HepG2 (cell line): ENCODE data around the gene THADA. TPM values are rescaled to one million over a fixed set of nuclear protein-coding genes. Genes with fewer than 3 reads are reported as not detected.

ENCODE experiments used
- ATAC-seq: fragments of 200-7000 bp; cut with Tn5 transposase; 3 replicates; pipeline ENCODE4 v1.9.1; 2020; ENCODE audit warnings: mild to moderate bottlenecking, moderate library complexity
- BruUV-seq: library from RNA; stranded (reverse); fragments of 400-500 nt; replicated peaks from 2 replicates; lab custom pipeline; 2021; lab: Mats Ljungman, UMichigan
- CTCF ChIA-PET: fragments of 300-600 bp; formaldehyde crosslinking; extraction: SDS; loops from one replicate; lab custom pipeline; 2021; ENCODE audit warnings: low total read pairs, inconsistent platforms, low intra/inter-chr PET ratio; lab: Yijun Ruan, JAX
- POLR2A ChIA-PET: fragments of 350-600 bp; sonication (Branson Sonifier 250); formaldehyde crosslinking; loops from one replicate; lab custom pipeline; 2020; ENCODE audit warnings: antibody characterized with exemption, inconsistent platforms; lab: Yijun Ruan, JAX
- DNase-seq: peaks from one replicate; pipeline ENCODE4 v3.0.0-alpha.2; 2015; ENCODE audit warnings: low spot score
- FAIRE-seq: peaks from 3 replicates; lab custom pipeline; 2011; peaks lifted over from hg19 to GRCh38; lab: Jason Lieb, UNC
- H2AFZ ChIP-seq: one replicate; pipeline ENCODE4 v1.6.1; 2011; ENCODE audit warnings: low read length, inconsistent platforms
- H3K27ac ChIP-seq: fragments of 300-600 bp; 3 replicates; pipeline ENCODE4 v1.8.0; 2011; ENCODE audit warnings: mixed run types, mild to moderate bottlenecking, mixed read lengths, low read length, inconsistent platforms; ENCODE audit not compliant: insufficient read depth; ENCODE audit errors: extremely low read length
- H3K27me3 ChIP-seq, 2 experiments: fragments of 200-600 bp in 1 of 2; 2 replicates in 1 of 2; 3 replicates in 1 of 2; pipeline versions ENCODE4 v1.6.0 to v1.8.0; 2011; ENCODE audit warnings: low read length in 2 of 2, mild to moderate bottlenecking in 2 of 2, moderate library complexity in 2 of 2, inconsistent platforms in 1 of 2; ENCODE audit not compliant: insufficient read depth in 2 of 2, control insufficient read depth in 1 of 2
- H3K36me3 ChIP-seq, 2 experiments: fragments of 200-600 bp in 1 of 2; replicated peaks in 1 of 2; 2 replicates in 1 of 2; 3 replicates in 1 of 2; pipeline versions ENCODE4 v1.5.1 to v1.8.0; 2011; ENCODE audit warnings: low read length in 2 of 2, inconsistent platforms in 1 of 2; ENCODE audit not compliant: insufficient read depth in 2 of 2, control insufficient read depth in 1 of 2
- H3K4me1 ChIP-seq: 2 replicates; pipeline ENCODE4 v1.5.1; 2012; ENCODE audit warnings: low read length, inconsistent platforms; ENCODE audit not compliant: insufficient read depth
- H3K4me2 ChIP-seq: 2 replicates; pipeline ENCODE4 v1.6.0; 2011; ENCODE audit warnings: low read depth, low read length, inconsistent platforms
- H3K4me3 ChIP-seq, 3 experiments: fragments of 200-600 bp in 1 of 3; sonication (generic), shearing (Covaris generic) in 1 of 3; replicated peaks in 1 of 3; 2 replicates each; pipeline ENCODE4 v1.5.1; 2011 to 2016; ENCODE audit warnings: low read length in 3 of 3, inconsistent platforms in 2 of 3, low read depth in 2 of 3, mild to moderate bottlenecking in 2 of 3, control low read depth in 1 of 3, mixed read lengths in 1 of 3; ENCODE audit not compliant: insufficient read depth in 1 of 3
- H3K79me2 ChIP-seq: one replicate; pipeline ENCODE4 v1.6.1; 2011; ENCODE audit warnings: low read length, inconsistent platforms; ENCODE audit not compliant: insufficient read depth
- H3K9ac ChIP-seq: 2 replicates; pipeline ENCODE4 v1.6.0; 2011; ENCODE audit warnings: mild to moderate bottlenecking, low read depth, low read length, inconsistent platforms; ENCODE audit not compliant: insufficient read depth
- H3K9me3 ChIP-seq: 2 replicates; pipeline ENCODE4 v1.5.1; 2012; ENCODE audit warnings: mild to moderate bottlenecking, low read length
- H4K20me1 ChIP-seq: 2 replicates; pipeline ENCODE4 v1.6.0; 2011; ENCODE audit warnings: inconsistent platforms, mild to moderate bottlenecking, low read length, moderate library complexity; ENCODE audit not compliant: insufficient read depth
- MED13 ChIP-seq: sonication (generic); formaldehyde crosslinking; IDR thresholded peaks from 2 replicates; pipeline ENCODE4 v1.5.0; 2020; ENCODE audit warnings: missing genetic modification reagents
- PPARG ChIP-seq: conservative IDR thresholded peaks from 2 replicates; pipeline ENCODE4 v1.6.1; 2016; ENCODE audit warnings: missing biosample characterization, missing genetic modification reagents
- SALL2 ChIP-seq: sonication (generic); formaldehyde crosslinking; IDR thresholded peaks from 2 replicates; pipeline ENCODE4 v1.8.1; 2023; ENCODE audit warnings: mild to moderate bottlenecking, missing genetic modification reagents, inconsistent platforms
- SRSF4 ChIP-seq: fragments of 200-400 bp; formaldehyde crosslinking; IDR thresholded peaks from one replicate; pipeline ENCODE4 v1.6.1; 2018; ENCODE audit warnings: mild to moderate bottlenecking, low read depth, low read length, moderate library complexity; ENCODE audit not compliant: poor library complexity, severe bottlenecking
- ZNF333 ChIP-seq: sonication (generic); formaldehyde crosslinking; IDR thresholded peaks from 2 replicates; pipeline ENCODE4 v1.4.0; 2020; ENCODE audit warnings: mild to moderate bottlenecking, missing genetic modification reagents, borderline replicate concordance
- ZNF572 ChIP-seq: sonication (generic); formaldehyde crosslinking; IDR thresholded peaks from 2 replicates; pipeline ENCODE4 v1.5.1; 2020; ENCODE audit warnings: mild to moderate bottlenecking, missing genetic modification reagents
- ZNF724P ChIP-seq: sonication (generic); formaldehyde crosslinking; IDR thresholded peaks from 2 replicates; pipeline ENCODE4 v1.8.0; 2022; ENCODE audit warnings: missing genetic modification reagents, borderline replicate concordance
- WGBS: methylation state at CpG from one replicate; pipeline ENCODE4 v1.1.6; 2017; ENCODE audit warnings: low lambda C conversion rate; 5-methylcytosine and 5-hydroxymethylcytosine counted together
- in situ Hi-C: cut with HindIII; loops from 2 replicates; pipeline ENCODE4 v1.10.0; 2017; ENCODE audit warnings: low pct_unique_long_range_greater_than_20kb; ENCODE audit not compliant: extremely low pct_ligation_motif_present
- intact Hi-C: fragments of 100-400 bp; cut with micrococcal nuclease; formaldehyde crosslinking; loops from one replicate; pipeline ENCODE4 v1.10.0; 2022; ENCODE audit not compliant: unreplicated experiment
- polyA plus RNA-seq, 8 experiments: library from polyadenylated mRNA; depleted of rRNA in 3 of 8; stranded (reverse) in 7 of 8; unstranded in 1 of 8; fragments of >200 nt; fragmentation: Illumina TruSeq in 4 of 8; extraction: Trizol in 4 of 8; gene quantifications; 2 replicates each; pipeline versions ENCODE4 v1.2.1 to v1.2.3, GENCODE V29; 2011 to 2016; ENCODE audit warnings: low read depth in 4 of 8, missing spikeins in 1 of 8, mixed read lengths in 1 of 8; ENCODE audit not compliant: insufficient read depth in 1 of 8
- total RNA-seq, 5 experiments: library from RNA; depleted of rRNA; stranded (reverse); fragments of >200 nt; fragmentation: Illumina TruSeq; extraction: Trizol; gene quantifications; 2 replicates each; pipeline ENCODE4 v1.2.3, GENCODE V29; 2016; ENCODE audit warnings: low read depth in 1 of 5
- TF ChIP-seq, protein P1 (sequence below): sonication (generic); formaldehyde crosslinking; IDR thresholded peaks from 2 replicates; pipeline ENCODE4 v1.8.1; 2023; ENCODE audit warnings: mild to moderate bottlenecking, missing genetic modification reagents

Gene THADA
- total and polyA plus RNA-seq, 2 of the 13 experiments (the other 11 are each of a cell fraction or from before 2014, with no cell fraction given): 12.7 to 21.7 TPM

GRCh38 chr2:43622931-43623451 is 27.2 kb upstream of the THADA start:
- ATAC-seq (no peak), FAIRE-seq (no peak), DNase-seq (no peak)
- Histone ChIP-seq H3K4me2 (no peak overlapping the region), H4K20me1 (no peaks in the 10 kb centered on the region), H3K9me3 (no peaks in the 10 kb centered on the region), H2AFZ (no peak overlapping the region), H3K4me1 (no peaks in the 10 kb centered on the region), H3K27ac (no peak overlapping the region), H3K9ac (no peak overlapping the region), H3K36me3 (no peaks in the 10 kb centered on the region), H3K4me3 (no peak overlapping the region), H3K79me2 (no peaks in the 10 kb centered on the region), H3K27me3 (peaks cover 0 to 7% of the 10 kb centered on the region in 2 experiments; a peak in 2 of 5 replicates)
- ChIA-PET CTCF (no interaction called here), POLR2A (interaction anchor here (0.8 kb wide), 1 partner anchor 14 kb away, joined by 4 read pairs; no protein-coding TSS in a partner anchor)
- WGBS: 14% methylated on average over 6 of the region's 6 CpGs
- BruUV-seq: no TSS peak
- TF ChIP-seq SALL2 (CRISPR knock-in tag): no peak
- TF ChIP-seq ZNF724P (CRISPR knock-in tag): no peak
- no peak for TF ChIP-seq PPARG (CRISPR knock-in tag)
- no peak for TF ChIP-seq ZNF333 (CRISPR knock-in tag)
- TF ChIP-seq SRSF4: no peak
- TF ChIP-seq, protein P1, sequence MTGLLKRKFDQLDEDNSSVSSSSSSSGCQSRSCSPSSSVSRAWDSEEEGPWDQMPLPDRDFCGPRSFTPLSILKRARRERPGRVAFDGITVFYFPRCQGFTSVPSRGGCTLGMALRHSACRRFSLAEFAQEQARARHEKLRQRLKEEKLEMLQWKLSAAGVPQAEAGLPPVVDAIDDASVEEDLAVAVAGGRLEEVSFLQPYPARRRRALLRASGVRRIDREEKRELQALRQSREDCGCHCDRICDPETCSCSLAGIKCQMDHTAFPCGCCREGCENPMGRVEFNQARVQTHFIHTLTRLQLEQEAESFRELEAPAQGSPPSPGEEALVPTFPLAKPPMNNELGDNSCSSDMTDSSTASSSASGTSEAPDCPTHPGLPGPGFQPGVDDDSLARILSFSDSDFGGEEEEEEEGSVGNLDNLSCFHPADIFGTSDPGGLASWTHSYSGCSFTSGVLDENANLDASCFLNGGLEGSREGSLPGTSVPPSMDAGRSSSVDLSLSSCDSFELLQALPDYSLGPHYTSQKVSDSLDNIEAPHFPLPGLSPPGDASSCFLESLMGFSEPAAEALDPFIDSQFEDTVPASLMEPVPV (CRISPR knock-in tag): no peak
- TF ChIP-seq ZNF572 (CRISPR knock-in tag): no peak
- no peak for TF ChIP-seq MED13
- intact Hi-C loops: no loop called here
- in situ Hi-C loops: no loop called here
